ENCODE data around the gene CYSTM1. TPM values are rescaled to one million over a fixed set of nuclear protein-coding genes. Genes with fewer than 3 reads are reported as not detected.
A peak's percentile ranks its signal among the peaks of the same experiment; 100 is the strongest.

The CYSTM1 gene
- total and polyA plus RNA-seq, 2 experiments from 2014 or later, result 16.0 to 42.3 TPM

DNA sequence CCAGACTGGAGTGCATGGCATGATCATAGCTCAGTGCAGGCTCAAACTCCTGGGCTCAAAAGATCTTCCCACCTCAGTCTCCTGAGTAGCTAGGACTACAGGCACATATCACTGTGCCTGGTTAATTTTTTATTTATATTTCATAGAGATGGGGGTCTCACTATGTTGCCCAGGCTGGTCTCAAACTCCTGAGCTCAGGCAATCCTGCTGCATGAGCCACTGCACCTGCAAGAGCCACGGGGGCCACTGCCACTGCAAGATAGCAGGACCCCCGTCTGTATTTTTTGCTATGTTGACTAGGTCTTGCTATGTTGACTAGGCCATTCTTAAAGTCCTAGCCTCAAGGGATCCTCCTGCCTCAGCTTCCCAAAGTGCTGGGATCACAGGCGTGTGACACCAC, 6.5 kb downstream of the CYSTM1 start:
- no peak overlapping the region for H3K27ac ChIP-seq
- H3K4me2 ChIP-seq (ENCODE audit: unreplicated experiment), result no peak overlapping the region

DNA sequence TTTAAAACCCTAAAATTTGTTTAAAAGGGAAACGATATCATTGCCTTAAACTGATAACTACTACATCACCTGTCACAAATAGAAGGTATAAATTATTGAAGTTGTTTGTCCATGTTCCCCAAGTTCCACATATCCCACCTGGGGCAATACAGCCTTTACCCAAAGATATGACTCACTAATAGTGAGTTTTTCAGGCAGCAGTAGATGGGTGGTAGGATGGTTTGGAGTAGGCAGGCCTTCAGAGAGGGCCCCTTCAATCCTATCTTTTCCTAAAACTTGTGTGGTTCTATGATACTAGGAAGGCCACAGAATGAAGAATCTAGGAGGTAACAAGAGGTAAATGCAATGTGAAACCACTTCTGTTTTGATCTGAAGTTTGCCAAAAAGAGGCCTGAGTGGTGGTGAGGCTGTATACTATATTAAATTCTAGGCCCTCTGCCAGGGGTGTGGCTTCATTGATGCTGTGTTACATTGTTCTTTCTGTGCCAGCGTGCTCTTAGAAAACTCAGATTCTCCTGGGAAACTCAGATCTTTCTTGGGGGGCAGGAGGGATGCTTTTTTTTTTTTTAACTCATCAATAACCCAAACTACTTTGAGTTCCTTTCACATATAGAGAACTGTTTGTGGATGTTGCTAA, 7.2 kb downstream of the CYSTM1 start:
- 48 to 55% methylated on average over 2 of the region's 2 CpGs for WGBS, 2 experiments (ENCODE audit: low coverage in 1 of 2, low lambda C conversion rate in 2 of 2, missing lambda C conversion rate in 2 of 2)
- in situ Hi-C loops (cut with MboI), result no loop called here
- H3K9me3 ChIP-seq (ENCODE audit: low read depth), result no peaks in the 10 kb centered on the region

More for the DNA sequence above, 6.5 kb downstream of the CYSTM1 start:
- 69 to 88% methylated on average over 3 of the region's 3 CpGs for WGBS, 2 experiments (ENCODE audit: low coverage in 1 of 2, low lambda C conversion rate in 2 of 2, missing lambda C conversion rate in 2 of 2)
- Histone ChIP-seq H3K36me3 (ENCODE audit: low read depth) (no peaks in the 10 kb centered on the region), H3K4me1 (ENCODE audit: insufficient read depth) (peaks cover 33% of the 10 kb centered on the region), H3K27me3 (replicated peaks; ENCODE audit: insufficient read depth) (no peaks in the 10 kb centered on the region), H2AFZ (no peak overlapping the region), H4K20me1 (ENCODE audit: insufficient read depth) (no peaks in the 10 kb centered on the region), H3K9me2 (ENCODE audit: insufficient read depth) (no peaks in the 10 kb centered on the region), H3K4me3 (no peak overlapping the region), H3K9me3 (ENCODE audit: low read depth) (no peaks in the 10 kb centered on the region), H3F3A (ENCODE audit: insufficient read depth) (peaks cover 20% of the 10 kb centered on the region), H3K79me2 (ENCODE audit: insufficient read depth) (peaks cover 17% of the 10 kb centered on the region), H3K9ac (no peak overlapping the region)
- in situ Hi-C loops (cut with MboI), result no loop called here
- no peak for DNase-seq
- no peak for TF ChIP-seq EZH2 (IDR thresholded peaks at IDR 0.05; ENCODE audit: insufficient read depth, poor library complexity, severe bottlenecking)
- TF ChIP-seq EZH2phosphoT487 (IDR thresholded peaks at IDR 0.05; ENCODE audit: insufficient read depth, low read depth), result no peak

DNA sequence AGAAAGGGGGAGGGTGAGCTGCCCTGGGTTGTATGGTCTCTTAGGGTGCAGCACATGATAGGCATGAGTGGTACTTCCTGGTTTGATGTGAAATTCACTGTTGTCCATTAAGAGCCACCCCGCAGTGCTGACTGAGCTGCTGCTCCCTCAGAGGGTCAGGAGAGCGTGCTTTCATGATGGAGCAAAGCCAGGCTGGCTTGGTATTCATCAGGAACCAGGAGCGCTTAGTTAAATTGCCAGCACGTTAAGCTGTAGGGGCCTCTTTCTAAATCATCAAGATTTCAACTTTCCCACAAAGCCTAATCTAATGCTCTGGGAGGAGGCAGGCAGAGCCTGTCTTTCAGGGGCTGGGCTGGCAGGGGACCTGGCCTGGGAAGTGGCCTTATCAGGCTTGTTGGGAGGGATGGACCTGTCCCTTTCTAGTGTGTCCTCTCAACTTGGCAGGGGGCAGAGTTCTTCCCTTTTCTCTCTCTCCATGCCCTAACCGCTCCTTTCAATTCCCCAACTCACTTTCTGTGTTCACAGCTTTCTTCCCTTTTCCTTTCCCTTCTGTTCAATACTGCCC, 7.9 kb downstream of the CYSTM1 start:
- Histone ChIP-seq H3K4me1 (ENCODE audit: insufficient read depth) (peaks cover 22% of the 10 kb centered on the region), H3K4me3 (peak overlapping the region; percentile 23), H3K79me2 (ENCODE audit: insufficient read depth) (peaks cover 15% of the 10 kb centered on the region; the same call in 1 of the 2 replicates), H4K20me1 (ENCODE audit: insufficient read depth) (no peaks in the 10 kb centered on the region), H3K27me3 (replicated peaks; ENCODE audit: insufficient read depth) (no peaks in the 10 kb centered on the region), H3K9ac (peak overlapping the region; percentile 68), H3K9me3 (ENCODE audit: low read depth) (no peaks in the 10 kb centered on the region), H3K4me2 (ENCODE audit: unreplicated experiment) (peak overlapping the region; percentile 62), H2AFZ (peak overlapping the region; percentile 69), H3K36me3 (ENCODE audit: low read depth) (no peaks in the 10 kb centered on the region), H3K9me2 (ENCODE audit: insufficient read depth) (no peaks in the 10 kb centered on the region), H3K27ac (peak overlapping the region; percentile 76), H3F3A (ENCODE audit: insufficient read depth) (peaks cover 12% of the 10 kb centered on the region)
- peak; percentile 84 for DNase-seq
- in situ Hi-C loops (cut with MboI), result no loop called here
- no peak for TF ChIP-seq EZH2phosphoT487 (IDR thresholded peaks at IDR 0.05; ENCODE audit: insufficient read depth, low read depth)
- TF ChIP-seq EZH2 (IDR thresholded peaks at IDR 0.05; ENCODE audit: insufficient read depth, poor library complexity, severe bottlenecking), result no peak
- WGBS, 2 experiments (ENCODE audit: low coverage in 1 of 2, low lambda C conversion rate in 2 of 2, missing lambda C conversion rate in 2 of 2), result 15 to 26% methylated on average over 5 of the region's 5 CpGs

More for the DNA sequence above, 7.2 kb downstream of the CYSTM1 start:
- H2AFZ ChIP-seq, result peak overlapping the region; percentile 69
- H3K4me1 ChIP-seq (ENCODE audit: insufficient read depth), result peaks cover 29% of the 10 kb centered on the region
- H4K20me1 ChIP-seq (ENCODE audit: insufficient read depth), result no peaks in the 10 kb centered on the region
- peaks cover 17% of the 10 kb centered on the region for H3F3A ChIP-seq (ENCODE audit: insufficient read depth)
- DNase-seq, result peak; percentile 89
- H3K4me3 ChIP-seq, result peak overlapping the region; percentile 23
- no peaks in the 10 kb centered on the region for H3K36me3 ChIP-seq (ENCODE audit: low read depth)
- H3K9ac ChIP-seq, result peak overlapping the region; percentile 68
- H3K4me2 ChIP-seq (ENCODE audit: unreplicated experiment), result peak overlapping the region; percentile 62
- TF ChIP-seq EZH2phosphoT487 (IDR thresholded peaks at IDR 0.05; ENCODE audit: insufficient read depth, low read depth), result no peak
- TF ChIP-seq EZH2 (IDR thresholded peaks at IDR 0.05; ENCODE audit: insufficient read depth, poor library complexity, severe bottlenecking), result no peak
- H3K9me2 ChIP-seq (ENCODE audit: insufficient read depth), result no peaks in the 10 kb centered on the region
- peaks cover 15% of the 10 kb centered on the region; the same call in 1 of the 2 replicates for H3K79me2 ChIP-seq (ENCODE audit: insufficient read depth)
- peak overlapping the region; percentile 76 for H3K27ac ChIP-seq
- H3K27me3 ChIP-seq (replicated peaks; ENCODE audit: insufficient read depth), result no peaks in the 10 kb centered on the region

DNA sequence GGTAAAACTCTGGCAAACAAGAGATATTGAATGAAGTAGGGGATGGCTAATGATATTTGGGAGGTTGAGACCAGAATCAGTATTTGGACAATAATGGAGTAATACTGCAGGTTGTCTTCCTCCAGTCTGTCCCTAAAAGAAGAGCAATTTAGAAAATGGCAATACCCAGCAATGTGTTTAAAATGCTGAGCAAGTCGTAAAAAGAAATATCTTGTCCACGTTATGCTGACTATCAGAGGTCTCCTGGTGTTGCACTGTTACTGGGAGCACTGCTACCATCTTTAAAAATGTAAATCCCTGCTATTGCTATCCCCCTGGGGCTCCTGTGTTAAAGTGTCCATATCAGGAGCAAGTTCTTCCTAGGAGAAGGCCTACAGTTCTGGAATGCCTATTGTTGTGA, 10.4 kb downstream of the CYSTM1 start:
- H3K9me2 ChIP-seq (ENCODE audit: insufficient read depth), result no peaks in the 10 kb centered on the region
- in situ Hi-C loops (cut with MboI), result no loop called here
- 78 to 82% methylated on average over 2 of the region's 2 CpGs for WGBS, 2 experiments (ENCODE audit: low coverage in 1 of 2, low lambda C conversion rate in 2 of 2, missing lambda C conversion rate in 2 of 2)
- peaks cover 17% of the 10 kb centered on the region for H3F3A ChIP-seq (ENCODE audit: insufficient read depth)
- H3K4me1 ChIP-seq (ENCODE audit: insufficient read depth), result peaks cover 23% of the 10 kb centered on the region
- no peak for TF ChIP-seq EZH2phosphoT487 (IDR thresholded peaks at IDR 0.05; ENCODE audit: insufficient read depth, low read depth)
- TF ChIP-seq EZH2 (IDR thresholded peaks at IDR 0.05; ENCODE audit: insufficient read depth, poor library complexity, severe bottlenecking), result no peak
- H3K79me2 ChIP-seq (ENCODE audit: insufficient read depth), result peaks cover 7% of the 10 kb centered on the region; the same call in 1 of the 2 replicates
- no peaks in the 10 kb centered on the region for H4K20me1 ChIP-seq (ENCODE audit: insufficient read depth)
- H3K4me2 ChIP-seq (ENCODE audit: unreplicated experiment), result no peak overlapping the region
- H3K27ac ChIP-seq, result no peak overlapping the region
- H3K9me3 ChIP-seq (ENCODE audit: low read depth), result no peaks in the 10 kb centered on the region
- H3K4me3 ChIP-seq, result no peak overlapping the region
- H3K36me3 ChIP-seq (ENCODE audit: low read depth), result no peaks in the 10 kb centered on the region
- no peaks in the 10 kb centered on the region for H3K27me3 ChIP-seq (replicated peaks; ENCODE audit: insufficient read depth)
- no peak overlapping the region for H2AFZ ChIP-seq
- DNase-seq, result no peak
- H3K9ac ChIP-seq, result no peak overlapping the region

All from GM23248 (cell line).